Hematopoietic multipotent progenitor cell treated with erythropoietin and hydrocortisone succinate and interleukin-3 and kit ligand, for 17 days (in vitro differentiated cells): ENCODE results near the gene LRP1B.

ENCODE experiments used
- DNase-seq: peaks from one replicate; pipeline ENCODE4 v3.0.0-alpha.2; 2015; ENCODE audit warnings: low spot score

The LRP1B gene

DNA sequence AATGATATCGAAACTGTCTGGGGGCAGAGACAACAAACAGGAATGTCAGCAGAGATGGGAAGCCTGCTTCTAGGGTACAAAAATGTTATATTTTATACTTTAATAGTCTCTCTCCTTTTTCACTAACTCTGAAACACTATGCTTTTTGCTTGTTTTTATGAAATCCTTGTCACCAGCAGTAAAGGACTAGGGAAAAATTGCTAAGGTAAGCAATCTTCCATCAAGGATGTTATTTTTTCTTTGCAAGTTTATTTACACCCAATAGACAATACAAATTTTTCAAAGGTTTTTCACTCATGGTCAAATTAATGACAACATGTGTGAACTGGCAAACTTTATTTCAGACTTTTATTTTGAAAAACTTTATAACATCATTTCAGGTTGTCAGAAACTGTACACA, 1884.8 kb downstream of the LRP1B start:
- no peak for DNase-seq

DNA sequence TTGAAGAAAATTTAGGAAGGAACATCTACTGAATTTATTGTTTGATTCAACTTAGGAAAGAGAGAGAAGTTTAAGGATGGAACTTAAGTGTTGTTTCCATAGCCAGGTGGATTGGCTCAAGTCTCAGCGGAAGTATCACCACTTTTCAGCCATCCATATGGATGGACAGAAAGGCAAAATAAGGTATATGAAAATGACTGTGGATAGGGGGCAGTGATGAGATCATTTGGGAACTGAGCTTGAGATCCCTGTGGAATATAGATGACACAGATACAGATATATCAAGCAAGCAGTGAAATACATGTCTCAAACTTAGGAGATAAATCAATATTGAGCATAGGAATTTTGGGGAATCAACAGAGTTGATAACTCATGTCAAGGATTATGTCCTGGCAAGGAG, 1887.9 kb downstream of the LRP1B start:
- DNase-seq: no peak

DNA sequence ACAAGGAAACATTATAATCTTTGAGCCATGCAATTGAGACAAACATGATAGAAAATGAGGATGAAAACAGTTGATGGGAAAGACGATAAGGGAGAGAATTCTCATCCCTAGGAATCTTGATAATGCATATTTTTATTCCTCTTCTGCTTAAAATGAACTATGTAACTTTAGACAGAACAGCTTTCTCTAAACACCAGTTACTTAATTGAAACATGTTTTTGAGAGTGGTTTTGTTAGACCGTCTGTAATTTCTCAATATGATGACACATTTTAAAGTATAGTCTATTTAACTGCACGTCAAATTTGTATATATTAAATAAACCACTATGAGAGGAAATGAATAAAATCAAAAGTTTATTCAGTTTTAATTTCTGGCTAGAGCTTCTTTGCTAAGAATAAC, 1896.7 kb downstream of the LRP1B start:
- DNase-seq: no peak

DNA sequence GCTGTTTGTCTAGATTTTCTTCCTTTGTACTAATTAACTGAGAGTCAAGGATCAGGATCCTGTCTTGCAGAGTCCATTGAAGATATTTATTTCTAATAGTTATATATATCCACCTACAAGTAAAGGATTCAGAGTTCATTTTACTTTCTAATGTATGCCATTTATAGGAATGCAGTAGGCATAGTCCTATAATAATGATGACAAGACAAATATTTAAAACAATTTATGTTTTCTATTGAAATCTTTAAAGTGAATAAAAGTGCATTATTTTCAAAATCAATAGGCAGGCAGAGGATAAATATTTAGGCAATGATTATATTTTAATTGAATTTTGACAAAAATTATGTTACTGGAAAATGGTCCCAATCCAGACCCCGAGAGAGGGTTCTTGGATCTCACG, 1919.9 kb downstream of the LRP1B start:
- DNase-seq: no peak

DNA sequence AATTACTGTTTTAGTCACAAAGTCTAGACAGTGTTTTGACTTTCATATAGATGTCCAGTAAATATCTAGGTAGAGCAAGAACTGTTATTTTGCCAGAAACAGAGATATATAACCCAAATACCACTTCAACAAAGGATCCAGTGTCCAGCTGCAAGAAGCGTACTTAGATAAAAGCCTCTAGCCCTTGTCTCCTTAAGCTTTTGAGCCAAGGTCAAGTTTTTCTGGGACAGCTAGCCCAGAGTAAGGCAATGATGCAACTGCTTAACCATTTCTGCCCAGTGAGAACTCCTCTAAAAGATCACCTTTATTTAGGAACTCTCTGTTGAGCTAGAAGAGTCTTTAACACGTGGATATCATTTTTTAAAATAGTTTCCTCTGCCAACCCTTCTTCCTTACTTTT, 1925.7 kb downstream of the LRP1B start:
- DNase-seq: no peak

DNA sequence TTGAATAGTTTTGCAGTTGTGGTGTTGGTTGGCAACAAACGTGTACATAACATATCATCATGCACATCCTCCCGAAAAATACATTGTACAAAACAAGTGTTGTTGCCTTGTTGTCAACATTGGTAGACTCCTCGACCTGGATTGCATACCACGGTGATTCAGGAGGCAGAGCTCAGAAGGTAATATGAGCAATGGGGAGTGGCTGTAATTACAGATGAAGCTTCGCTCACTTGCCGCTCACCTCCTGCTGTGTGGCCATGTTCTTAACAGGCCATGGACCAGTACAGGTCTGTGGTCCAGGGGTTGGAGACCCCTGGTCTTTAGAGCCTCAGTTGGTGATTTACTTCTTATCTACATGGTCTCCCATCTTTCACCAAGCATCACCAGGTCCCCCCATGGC, 1927.5 kb downstream of the LRP1B start:
- no peak for DNase-seq

GRCh38 chr2:140201572-140201971, 1929.2 kb downstream of the LRP1B start:
- no peak for DNase-seq

GRCh38 chr2:140200764-140201163, 1930.1 kb downstream of the LRP1B start:
- no peak for DNase-seq

GRCh38 chr2:140200307-140200706, 1930.5 kb downstream of the LRP1B start:
- no peak for DNase-seq

DNA sequence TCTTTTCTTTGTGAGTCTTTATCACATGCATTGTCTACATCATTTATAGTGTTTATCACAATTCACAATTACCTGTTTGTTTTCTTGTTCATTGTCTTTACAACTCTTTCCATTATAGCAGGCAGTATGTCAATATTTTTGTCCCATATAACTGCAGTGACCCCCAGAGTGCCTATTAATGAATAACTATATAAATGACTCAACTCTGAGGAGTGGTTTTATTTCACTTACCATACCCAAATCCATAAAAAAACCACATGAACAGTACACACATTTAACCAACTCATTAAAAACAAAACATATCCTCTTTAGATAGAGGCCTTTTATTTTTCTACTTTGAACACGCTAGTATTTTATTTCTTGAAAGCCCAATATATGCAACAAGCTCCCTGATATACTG, 1931.5 kb downstream of the LRP1B start:
- no peak for DNase-seq

DNA sequence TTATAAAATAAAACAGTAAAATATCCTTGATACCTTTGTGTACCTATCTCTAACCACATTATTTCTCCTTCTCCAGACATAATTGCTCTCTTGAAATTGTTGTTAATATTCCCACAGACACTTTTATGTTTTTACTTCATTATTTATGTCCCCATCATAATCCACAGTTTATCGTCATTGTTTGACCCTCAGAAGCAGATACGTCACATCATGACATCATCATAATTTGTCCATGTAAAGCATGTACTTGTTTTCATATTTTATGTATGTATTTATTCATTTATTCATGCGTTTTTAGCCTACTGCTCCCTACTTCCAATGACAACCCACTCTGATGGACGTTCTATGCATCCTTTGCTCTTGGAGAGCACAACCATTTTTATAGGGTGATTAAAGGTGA, 1943.7 kb downstream of the LRP1B start:
- DNase-seq: no peak

DNA sequence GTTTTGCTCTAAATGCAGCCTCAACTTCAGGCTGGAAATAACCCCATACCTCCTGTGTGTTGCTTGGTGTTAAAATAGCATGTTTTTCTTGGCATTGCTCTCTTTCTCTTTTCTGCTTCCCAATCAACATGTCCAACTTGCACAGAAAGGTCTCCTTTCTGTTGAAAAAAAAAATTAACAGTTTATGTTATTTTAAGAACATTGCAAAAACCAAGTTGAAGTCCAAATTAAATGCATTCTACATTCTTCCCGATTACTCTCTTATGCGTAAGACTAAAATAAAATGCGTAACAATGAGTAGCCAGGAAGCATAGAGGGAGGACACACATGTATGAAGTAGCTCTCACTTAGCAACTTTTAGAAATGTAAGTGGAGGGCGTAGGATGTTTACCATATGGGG, 1944.5 kb downstream of the LRP1B start:
- DNase-seq: no peak

GRCh38 chr2:140185076-140185475, 1945.7 kb downstream of the LRP1B start:
- DNase-seq: no peak

DNA sequence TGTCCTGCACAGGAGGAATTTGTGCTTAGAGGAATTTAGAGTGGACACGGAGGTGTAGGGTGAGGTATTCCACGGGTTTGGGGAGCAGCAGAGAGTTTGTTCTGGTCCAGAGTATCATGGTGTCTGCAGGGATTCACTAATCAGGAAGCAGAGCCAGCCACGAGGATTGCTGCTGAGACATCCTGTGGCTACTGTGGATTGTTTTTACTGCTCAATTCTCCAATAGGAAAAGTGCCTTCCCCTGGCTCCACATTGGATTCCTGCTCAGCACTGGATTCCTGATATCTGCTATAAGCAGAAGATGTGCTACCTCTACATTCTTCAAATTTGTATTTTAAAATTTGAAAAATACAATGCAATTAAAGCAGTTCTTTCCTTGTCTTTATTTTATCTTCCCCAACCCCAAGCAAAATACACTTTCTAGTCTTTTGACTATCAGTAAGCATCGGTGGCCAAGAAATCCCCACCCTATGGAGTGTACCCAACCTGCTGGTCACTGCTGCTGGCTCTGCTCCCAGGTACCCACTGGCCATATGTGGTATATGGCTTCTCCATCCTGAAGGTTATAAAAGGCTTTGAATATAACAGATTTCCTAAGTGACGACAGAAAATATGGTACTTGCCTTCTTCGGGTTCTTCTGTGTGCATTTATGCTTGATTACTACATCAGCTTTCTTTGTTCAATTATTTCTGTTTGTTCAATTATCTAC, 1947.6 kb downstream of the LRP1B start:
- DNase-seq: no peak
